ENCODE results near the gene CNTNAP2. TPM values are rescaled to one million over a fixed set of nuclear protein-coding genes. Genes with fewer than 3 reads are reported as not detected.

The CNTNAP2 gene
- total and polyA plus RNA-seq, 2 experiments from 2014 or later, result not detected

- Histone ChIP-seq H3K4me3 (no peak overlapping the region), H3K36me3 (ENCODE audit: low read depth) (no peaks in the 10 kb centered on the region), H3K27me3 (replicated peaks; ENCODE audit: insufficient read depth) (no peaks in the 10 kb centered on the region), H3K9me3 (ENCODE audit: low read depth) (no peaks in the 10 kb centered on the region), H2AFZ (no peak overlapping the region), H3K4me1 (ENCODE audit: insufficient read depth) (no peaks in the 10 kb centered on the region), H3K4me2 (ENCODE audit: unreplicated experiment) (no peak overlapping the region), H3K9ac (no peak overlapping the region), H3K79me2 (ENCODE audit: insufficient read depth) (no peaks in the 10 kb centered on the region), H3F3A (ENCODE audit: insufficient read depth) (no peaks in the 10 kb centered on the region), H3K9me2 (ENCODE audit: insufficient read depth) (no peaks in the 10 kb centered on the region), H4K20me1 (ENCODE audit: insufficient read depth) (no peaks in the 10 kb centered on the region), H3K27ac (no peak overlapping the region)
- no peak for DNase-seq
- WGBS, 2 experiments (ENCODE audit: low coverage in 1 of 2, low lambda C conversion rate in 2 of 2, missing lambda C conversion rate in 2 of 2), result 19 to 26% methylated on average over 5 of the region's 5 CpGs
- in situ Hi-C loops (cut with MboI), result no loop called here
- TF ChIP-seq EZH2phosphoT487 (IDR thresholded peaks at IDR 0.05; ENCODE audit: insufficient read depth, low read depth), result no peak
- TF ChIP-seq EZH2 (IDR thresholded peaks at IDR 0.05; ENCODE audit: insufficient read depth, poor library complexity, severe bottlenecking), result no peak
Measured at GRCh38 chr7:147048864-147049263, 932.3 kb downstream of the CNTNAP2 start.

- no peaks in the 10 kb centered on the region for H3F3A ChIP-seq (ENCODE audit: insufficient read depth)
- no peak for DNase-seq
- H4K20me1 ChIP-seq (ENCODE audit: insufficient read depth), result no peaks in the 10 kb centered on the region
- H3K27ac ChIP-seq, result no peak overlapping the region
- no peak for TF ChIP-seq EZH2 (IDR thresholded peaks at IDR 0.05; ENCODE audit: insufficient read depth, poor library complexity, severe bottlenecking)
- no peak for TF ChIP-seq EZH2phosphoT487 (IDR thresholded peaks at IDR 0.05; ENCODE audit: insufficient read depth, low read depth)
- H3K4me3 ChIP-seq, result no peak overlapping the region
- H3K9me2 ChIP-seq (ENCODE audit: insufficient read depth), result no peaks in the 10 kb centered on the region
- H2AFZ ChIP-seq, result no peak overlapping the region
- H3K79me2 ChIP-seq (ENCODE audit: insufficient read depth), result no peaks in the 10 kb centered on the region
- H3K9me3 ChIP-seq (ENCODE audit: low read depth), result no peaks in the 10 kb centered on the region
- in situ Hi-C loops (cut with MboI), result no loop called here
- no peaks in the 10 kb centered on the region for H3K4me1 ChIP-seq (ENCODE audit: insufficient read depth)
- no peak overlapping the region for H3K4me2 ChIP-seq (ENCODE audit: unreplicated experiment)
- H3K27me3 ChIP-seq (replicated peaks; ENCODE audit: insufficient read depth), result no peaks in the 10 kb centered on the region
- no peak overlapping the region for H3K9ac ChIP-seq
- H3K36me3 ChIP-seq (ENCODE audit: low read depth), result no peaks in the 10 kb centered on the region
Measured at GRCh38 chr7:147052818-147053217, 936.2 kb downstream of the CNTNAP2 start.

- Histone ChIP-seq H3K27me3 (replicated peaks; ENCODE audit: insufficient read depth) (no peaks in the 10 kb centered on the region), H3K9me2 (ENCODE audit: insufficient read depth) (no peaks in the 10 kb centered on the region), H3K4me1 (ENCODE audit: insufficient read depth) (no peaks in the 10 kb centered on the region)
Measured at GRCh38 chr7:147053746-147054145, 937.1 kb downstream of the CNTNAP2 start.

GRCh38 chr7:147060070-147060469 lies 943.5 kb downstream of the CNTNAP2 start:
- Histone ChIP-seq H3K36me3 (ENCODE audit: low read depth) (no peaks in the 10 kb centered on the region), H3K9me3 (ENCODE audit: low read depth) (no peaks in the 10 kb centered on the region), H4K20me1 (ENCODE audit: insufficient read depth) (no peaks in the 10 kb centered on the region), H3K4me3 (no peak overlapping the region), H3K79me2 (ENCODE audit: insufficient read depth) (no peaks in the 10 kb centered on the region), H3K4me1 (ENCODE audit: insufficient read depth) (no peaks in the 10 kb centered on the region), H3K9me2 (ENCODE audit: insufficient read depth) (no peaks in the 10 kb centered on the region), H3K27ac (no peak overlapping the region), H3K27me3 (replicated peaks; ENCODE audit: insufficient read depth) (no peaks in the 10 kb centered on the region), H3F3A (ENCODE audit: insufficient read depth) (no peaks in the 10 kb centered on the region), H2AFZ (no peak overlapping the region), H3K4me2 (ENCODE audit: unreplicated experiment) (no peak overlapping the region), H3K9ac (no peak overlapping the region)
- 65 to 74% methylated on average over 3 of the region's 3 CpGs for WGBS, 2 experiments (ENCODE audit: low coverage in 1 of 2, low lambda C conversion rate in 2 of 2, missing lambda C conversion rate in 2 of 2)
- no peak for DNase-seq
- in situ Hi-C loops (cut with MboI), result no loop called here
- TF ChIP-seq EZH2phosphoT487 (IDR thresholded peaks at IDR 0.05; ENCODE audit: insufficient read depth, low read depth) (no peak), EZH2 (IDR thresholded peaks at IDR 0.05; ENCODE audit: insufficient read depth, poor library complexity, severe bottlenecking) (no peak)

More at GRCh38 chr7:147053746-147054145, 937.1 kb downstream of the CNTNAP2 start:
- DNase-seq, result no peak
- H2AFZ ChIP-seq, result no peak overlapping the region
- H3K9me3 ChIP-seq (ENCODE audit: low read depth), result no peaks in the 10 kb centered on the region
- no peaks in the 10 kb centered on the region for H4K20me1 ChIP-seq (ENCODE audit: insufficient read depth)
- TF ChIP-seq EZH2phosphoT487 (IDR thresholded peaks at IDR 0.05; ENCODE audit: insufficient read depth, low read depth) (no peak), EZH2 (IDR thresholded peaks at IDR 0.05; ENCODE audit: insufficient read depth, poor library complexity, severe bottlenecking) (no peak)
- in situ Hi-C loops (cut with MboI), result no loop called here
- WGBS, 2 experiments (ENCODE audit: low coverage in 1 of 2, low lambda C conversion rate in 2 of 2, missing lambda C conversion rate in 2 of 2), result 8% methylated on average over 5 of the region's 5 CpGs
- H3F3A ChIP-seq (ENCODE audit: insufficient read depth), result no peaks in the 10 kb centered on the region
- H3K4me2 ChIP-seq (ENCODE audit: unreplicated experiment), result no peak overlapping the region
- H3K79me2 ChIP-seq (ENCODE audit: insufficient read depth), result no peaks in the 10 kb centered on the region
- no peak overlapping the region for H3K9ac ChIP-seq
- H3K27ac ChIP-seq, result no peak overlapping the region
- no peaks in the 10 kb centered on the region for H3K36me3 ChIP-seq (ENCODE audit: low read depth)
- no peak overlapping the region for H3K4me3 ChIP-seq

GRCh38 chr7:147062897-147063296 lies 946.3 kb downstream of the CNTNAP2 start:
- Histone ChIP-seq H3K4me2 (ENCODE audit: unreplicated experiment) (no peak overlapping the region), H4K20me1 (ENCODE audit: insufficient read depth) (no peaks in the 10 kb centered on the region), H3K36me3 (ENCODE audit: low read depth) (no peaks in the 10 kb centered on the region), H3K9ac (no peak overlapping the region), H3F3A (ENCODE audit: insufficient read depth) (no peaks in the 10 kb centered on the region), H3K4me3 (no peak overlapping the region), H3K9me2 (ENCODE audit: insufficient read depth) (no peaks in the 10 kb centered on the region), H2AFZ (no peak overlapping the region), H3K9me3 (ENCODE audit: low read depth) (no peaks in the 10 kb centered on the region), H3K27me3 (replicated peaks; ENCODE audit: insufficient read depth) (no peaks in the 10 kb centered on the region), H3K79me2 (ENCODE audit: insufficient read depth) (no peaks in the 10 kb centered on the region), H3K27ac (no peak overlapping the region), H3K4me1 (ENCODE audit: insufficient read depth) (no peaks in the 10 kb centered on the region)
- 2 to 6% methylated on average over 4 of the region's 4 CpGs for WGBS, 2 experiments (ENCODE audit: low coverage in 1 of 2, low lambda C conversion rate in 2 of 2, missing lambda C conversion rate in 2 of 2)
- in situ Hi-C loops (cut with MboI), result no loop called here
- TF ChIP-seq EZH2 (IDR thresholded peaks at IDR 0.05; ENCODE audit: insufficient read depth, poor library complexity, severe bottlenecking) (no peak), EZH2phosphoT487 (IDR thresholded peaks at IDR 0.05; ENCODE audit: insufficient read depth, low read depth) (no peak)
- DNase-seq, result no peak

Measured in GM23248 (cell line).